HG03432 (cell line): Measurements from ENCODE around the gene FAM124A.

Experiments
- ATAC-seq: cut with Tn5 transposase; IDR thresholded peaks from one replicate; pipeline ENCODE4 v1.9.1; 2021; ENCODE audit warnings: mild to moderate bottlenecking, moderate library complexity; ENCODE audit not compliant: unreplicated experiment

Gene FAM124A

DNA sequence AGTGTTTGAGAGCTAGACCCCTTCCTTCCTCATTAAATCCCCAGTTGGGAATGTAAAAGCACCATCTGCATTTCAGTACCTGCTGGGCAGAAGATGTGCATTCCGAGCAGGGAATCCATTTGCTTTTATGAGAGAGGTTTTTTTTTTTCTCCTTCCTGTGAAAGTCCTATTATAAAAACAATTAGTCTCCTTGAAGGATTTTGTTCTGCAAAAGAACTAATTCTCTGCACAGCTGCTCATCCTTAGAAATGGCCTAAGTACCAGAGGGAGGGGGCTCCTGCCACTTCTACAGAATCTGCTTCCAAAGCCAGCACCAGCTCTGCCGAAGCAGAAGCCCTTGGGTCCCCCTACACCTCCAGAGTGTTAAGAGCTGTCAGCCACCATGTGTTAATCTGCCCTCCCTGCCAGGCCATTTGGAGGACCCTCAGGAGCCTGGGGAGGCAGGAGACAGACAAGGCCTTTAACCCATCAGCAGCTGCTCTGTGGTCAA, 80.9 kb downstream of the FAM124A start:
- ATAC-seq = no peak

DNA sequence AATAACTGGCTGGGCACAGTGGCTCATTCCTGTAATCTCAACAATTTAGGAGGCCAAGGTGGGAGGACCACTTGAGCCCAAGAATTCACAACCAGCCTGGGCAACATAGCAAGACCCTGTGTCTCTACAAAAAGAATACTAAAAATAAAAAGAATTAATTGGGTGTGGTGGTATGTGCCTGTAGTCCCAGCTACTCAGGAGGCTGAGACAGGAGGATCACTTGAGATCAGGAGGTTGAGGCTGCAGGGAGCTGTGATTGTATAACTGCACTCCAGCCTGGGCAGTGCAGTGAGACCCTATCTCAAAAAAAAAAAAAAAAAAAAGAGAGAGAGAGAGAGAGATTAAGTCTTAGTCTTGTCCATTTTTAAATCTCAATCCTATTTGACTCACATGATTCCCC, 81.7 kb downstream of the FAM124A start:
- ATAC-seq = no peak

DNA sequence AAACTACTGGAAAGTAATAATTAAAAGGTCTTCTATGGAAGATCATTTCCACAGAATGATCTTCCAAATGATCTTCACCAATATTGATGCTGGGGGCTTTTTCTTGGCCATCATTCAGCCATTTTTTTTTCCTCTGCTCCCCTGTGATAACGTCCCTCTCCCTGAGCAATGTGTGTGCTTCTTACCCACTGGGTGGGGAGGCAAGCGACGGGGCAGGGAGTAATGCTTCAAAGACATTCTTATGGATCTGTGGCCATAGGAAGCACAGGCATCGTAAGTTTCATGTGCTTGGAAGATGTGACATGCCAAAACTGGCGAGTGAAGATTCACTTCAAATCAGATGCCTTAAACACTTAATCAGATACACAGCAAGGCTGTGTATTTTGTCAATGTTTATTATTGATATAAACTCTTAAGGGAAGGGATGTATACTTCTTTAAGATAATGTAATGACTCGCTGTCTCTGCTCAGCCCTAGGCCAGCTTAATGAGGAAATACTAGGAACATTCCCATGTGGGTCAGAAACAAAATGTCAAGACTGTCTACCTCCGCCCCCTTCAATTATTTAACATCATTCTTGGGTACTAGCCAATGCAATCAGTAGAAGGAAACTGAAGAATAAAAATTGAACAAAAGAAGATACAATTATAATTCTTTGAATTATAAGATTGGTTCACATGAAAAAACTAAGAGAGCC, 83.2 kb downstream of the FAM124A start:
- no peak for ATAC-seq

DNA sequence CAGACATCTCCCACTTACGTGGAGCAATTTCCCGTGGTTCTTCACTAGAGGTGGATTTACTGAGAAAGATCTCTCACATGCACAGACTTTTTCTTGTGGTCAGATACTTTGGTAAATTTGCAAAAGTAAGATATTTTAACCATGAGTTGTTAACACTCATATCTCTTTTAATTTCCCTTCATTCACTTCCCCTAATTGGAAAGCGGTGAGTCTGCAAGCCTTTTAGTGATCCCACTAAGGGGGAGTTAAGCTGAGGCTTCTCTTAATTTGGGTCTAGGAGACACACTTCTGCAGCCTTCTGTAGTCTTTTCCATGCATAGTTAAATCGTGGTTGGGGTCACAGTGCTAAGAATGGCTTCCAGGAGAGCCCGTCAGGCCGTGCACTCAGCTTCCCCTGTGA, 86.6 kb downstream of the FAM124A start:
- ATAC-seq = no peak

- ATAC-seq = no peak
Measured at GRCh38 chr13:51311231-51311630, 89.0 kb downstream of the FAM124A start.

GRCh38 chr13:51311957-51312520, 89.8 kb downstream of the FAM124A start:
- ATAC-seq = no peak

GRCh38 chr13:51313619-51314018, 91.4 kb downstream of the FAM124A start:
- no peak for ATAC-seq

GRCh38 chr13:51317262-51317661, 95.1 kb downstream of the FAM124A start:
- ATAC-seq = no peak

GRCh38 chr13:51318015-51318414, 95.8 kb downstream of the FAM124A start:
- ATAC-seq = no peak

DNA sequence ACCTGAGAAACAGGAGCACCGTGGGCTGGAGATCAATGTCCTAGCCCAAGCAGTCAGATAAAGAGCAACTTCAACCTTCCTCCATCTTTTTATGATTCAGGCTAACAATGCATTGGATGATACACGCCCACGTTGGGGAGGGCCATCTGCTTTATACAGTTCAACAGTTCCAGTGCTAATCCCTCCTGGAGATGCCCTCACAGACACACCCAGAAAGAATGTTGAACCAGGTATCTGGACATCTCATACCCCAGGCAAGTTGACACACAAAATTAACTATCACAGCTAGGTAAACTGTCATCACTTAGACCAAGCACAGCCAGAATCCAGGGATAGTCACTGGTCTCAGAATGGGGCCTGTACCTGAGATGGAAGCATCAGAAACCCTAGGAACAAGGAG, 96.7 kb downstream of the FAM124A start:
- no peak for ATAC-seq

DNA sequence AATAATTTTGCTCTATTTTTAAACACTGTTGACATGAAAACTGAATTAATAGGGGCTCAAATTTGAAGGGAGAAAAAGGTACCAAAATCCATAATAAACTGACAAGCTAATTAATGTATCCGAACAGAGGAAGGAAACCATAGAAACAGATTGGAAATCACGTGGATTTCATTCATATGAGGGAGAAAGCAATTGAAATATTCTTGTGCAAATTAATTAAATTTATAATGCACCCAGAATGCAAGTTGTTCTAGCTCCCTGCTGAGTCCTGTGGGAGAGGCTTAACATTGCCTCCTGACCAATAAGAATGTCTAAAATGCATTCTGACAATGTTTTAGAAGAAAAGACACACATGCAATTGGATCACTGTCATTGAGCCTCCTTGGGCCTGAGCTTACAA, 99.6 kb downstream of the FAM124A start:
- no peak for ATAC-seq

DNA sequence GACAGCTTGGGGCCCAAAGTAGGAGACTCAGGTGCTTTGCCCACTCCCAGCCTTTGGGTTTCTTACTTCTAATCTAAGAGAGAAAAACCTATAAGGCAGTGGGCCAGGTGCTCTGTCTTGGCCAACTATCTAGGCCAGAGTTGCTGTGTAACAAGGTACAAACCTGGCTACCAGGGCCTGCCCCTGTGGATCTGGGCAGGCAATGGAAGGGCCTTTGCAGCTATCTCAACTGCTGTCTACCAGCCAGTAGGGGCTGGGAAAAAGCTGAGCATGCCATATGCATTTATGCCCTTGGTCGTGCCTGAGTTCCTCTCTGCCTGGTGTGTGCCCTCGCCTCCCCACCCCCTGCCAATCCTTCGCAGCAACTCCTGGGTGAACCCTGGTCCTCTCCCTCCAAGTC, 100.6 kb downstream of the FAM124A start:
- ATAC-seq = no peak

DNA sequence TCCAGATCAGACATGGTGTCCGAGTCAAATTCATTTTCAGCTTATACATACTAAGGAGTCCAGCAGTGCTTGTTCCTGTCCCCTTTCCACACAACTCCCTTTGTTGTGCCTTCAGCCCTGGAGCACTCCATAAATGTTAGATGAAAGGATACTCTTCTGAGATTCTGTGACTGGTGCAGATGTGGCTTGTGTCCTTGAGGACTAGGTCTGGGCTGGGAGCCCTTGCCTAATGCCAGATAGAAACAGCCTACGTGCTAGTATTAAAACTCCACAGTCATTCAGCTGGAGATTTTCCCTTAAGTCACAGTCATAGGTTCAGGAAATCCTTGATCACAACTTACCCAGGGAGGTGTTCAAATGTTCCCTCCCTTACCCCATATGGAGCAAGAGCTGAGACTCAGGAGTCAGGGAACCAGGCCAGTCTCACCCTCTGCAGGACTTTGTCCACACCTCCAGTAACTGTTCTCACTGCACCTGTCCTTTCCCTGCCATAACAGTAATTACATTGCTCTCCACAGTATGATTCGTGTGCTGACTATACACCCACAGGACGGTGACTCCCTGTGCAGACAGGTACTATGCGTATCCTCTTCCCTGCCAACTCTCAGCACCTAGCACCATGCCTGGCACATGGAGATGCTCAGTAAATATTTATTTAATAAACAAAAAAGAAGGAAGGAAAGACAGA, 101.8 kb downstream of the FAM124A start:
- ATAC-seq = no peak

DNA sequence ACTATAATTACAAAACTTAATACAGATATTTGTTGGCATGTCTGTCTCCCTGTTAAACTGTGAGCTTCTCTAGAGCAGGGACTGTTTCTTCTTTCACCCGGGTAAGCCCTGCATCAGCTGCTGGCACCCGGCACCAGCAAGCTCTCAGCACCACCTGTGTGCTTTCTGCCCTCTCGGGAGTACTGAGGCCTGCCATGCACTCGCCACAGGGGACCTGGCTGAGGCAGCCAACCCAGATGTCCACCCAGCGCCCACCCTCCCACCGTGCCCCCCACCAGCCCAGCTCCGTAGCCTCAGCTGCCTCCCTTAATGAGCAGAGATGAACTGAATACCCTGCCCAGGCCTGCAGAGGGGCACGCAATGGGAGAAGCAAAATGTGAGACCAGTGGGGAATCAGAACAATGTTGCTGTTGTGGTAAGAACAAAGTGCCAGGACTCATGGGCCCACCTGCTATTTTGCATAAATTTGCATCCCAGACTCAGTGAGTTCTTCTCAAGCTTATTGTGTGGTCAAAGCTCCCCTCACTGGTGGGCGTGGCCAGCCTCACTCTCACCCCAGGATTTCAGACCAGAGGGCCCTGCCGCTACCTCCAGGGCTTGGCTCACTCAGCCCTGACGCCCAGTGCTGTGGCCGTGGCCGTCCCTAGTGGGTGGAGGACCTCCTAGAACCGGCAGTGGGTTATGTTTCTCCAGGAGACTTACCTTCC, 102.7 kb downstream of the FAM124A start:
- ATAC-seq = peak; percentile 65

GRCh38 chr13:51325837-51326236, 103.6 kb downstream of the FAM124A start:
- ATAC-seq = no peak

DNA sequence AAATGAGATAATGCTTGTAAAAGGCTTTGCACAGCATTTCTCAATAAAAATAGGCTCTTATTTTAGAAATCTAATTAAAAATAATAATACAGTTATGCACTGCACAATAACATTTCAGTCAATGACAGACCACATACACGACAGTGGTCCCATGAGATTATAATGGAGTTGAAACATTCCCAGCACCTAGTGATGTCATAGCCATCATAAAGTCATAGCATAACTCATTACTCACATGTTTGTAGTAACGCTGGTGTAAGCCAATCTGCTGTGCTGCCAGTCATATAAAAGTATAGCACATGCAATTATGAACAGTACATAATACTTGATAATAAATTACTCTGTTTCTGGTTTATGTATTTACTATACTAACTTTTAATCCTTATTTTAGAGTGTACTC, 104.6 kb downstream of the FAM124A start:
- ATAC-seq = no peak

DNA sequence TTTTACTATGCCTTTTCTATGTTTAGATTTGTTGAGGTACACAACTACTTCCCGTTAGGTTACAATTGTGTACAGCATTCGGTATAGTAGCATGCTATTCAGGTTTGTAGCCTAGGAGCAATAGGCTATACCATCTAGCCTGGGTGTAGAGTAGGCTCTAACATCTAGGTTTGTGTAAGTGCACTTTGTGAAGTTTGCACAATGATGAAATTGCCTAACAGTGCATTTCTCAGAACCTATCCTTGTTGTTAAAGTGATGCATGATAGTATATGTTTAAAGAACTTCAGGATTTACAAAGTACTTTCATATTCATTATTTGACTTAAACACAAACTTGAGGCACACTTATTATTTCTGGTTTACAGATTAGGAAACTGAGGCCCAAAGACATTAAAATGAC, 105.8 kb downstream of the FAM124A start:
- ATAC-seq = no peak

DNA sequence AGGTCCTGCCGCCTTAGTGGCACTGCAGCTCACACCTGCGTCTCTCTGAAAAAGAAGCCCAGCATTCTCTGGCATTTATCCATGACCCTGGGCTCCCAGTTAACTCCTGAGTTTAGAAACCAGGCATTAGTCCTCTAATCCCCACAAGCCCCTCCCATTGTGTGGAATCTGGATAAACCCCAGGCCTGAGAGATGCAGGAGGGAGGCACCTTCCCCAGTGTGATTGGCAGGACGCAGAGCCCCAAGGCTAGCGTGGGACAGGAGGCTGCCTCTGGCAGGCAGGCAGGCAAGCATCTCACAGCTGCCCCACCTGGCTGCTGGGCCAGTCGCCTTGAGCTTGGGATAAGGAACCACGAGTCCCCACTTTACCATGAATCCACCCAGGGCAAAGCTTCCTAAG, 106.3 kb downstream of the FAM124A start:
- ATAC-seq = no peak

DNA sequence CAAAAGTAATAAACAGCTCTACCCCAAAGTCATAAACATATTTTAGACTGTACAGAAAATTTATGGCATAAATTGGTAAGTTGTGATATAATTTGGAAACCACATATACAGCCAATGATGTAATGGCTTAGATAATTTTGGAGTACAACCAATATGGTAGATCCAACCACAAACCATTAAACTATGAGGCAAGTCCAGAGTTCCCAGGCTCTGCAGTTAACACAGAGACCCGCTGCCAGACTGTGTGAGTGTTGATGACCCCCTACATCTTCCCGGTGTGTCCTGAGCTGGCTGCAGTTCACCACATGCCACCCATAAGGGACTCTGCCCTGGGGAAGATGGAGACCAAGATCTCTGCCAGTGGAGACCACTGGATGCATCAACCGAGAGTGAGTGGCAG, 107.4 kb downstream of the FAM124A start:
- ATAC-seq = no peak

- peak; percentile 66 for ATAC-seq
Measured at GRCh38 chr13:51330791-51331190, 108.6 kb downstream of the FAM124A start.

DNA sequence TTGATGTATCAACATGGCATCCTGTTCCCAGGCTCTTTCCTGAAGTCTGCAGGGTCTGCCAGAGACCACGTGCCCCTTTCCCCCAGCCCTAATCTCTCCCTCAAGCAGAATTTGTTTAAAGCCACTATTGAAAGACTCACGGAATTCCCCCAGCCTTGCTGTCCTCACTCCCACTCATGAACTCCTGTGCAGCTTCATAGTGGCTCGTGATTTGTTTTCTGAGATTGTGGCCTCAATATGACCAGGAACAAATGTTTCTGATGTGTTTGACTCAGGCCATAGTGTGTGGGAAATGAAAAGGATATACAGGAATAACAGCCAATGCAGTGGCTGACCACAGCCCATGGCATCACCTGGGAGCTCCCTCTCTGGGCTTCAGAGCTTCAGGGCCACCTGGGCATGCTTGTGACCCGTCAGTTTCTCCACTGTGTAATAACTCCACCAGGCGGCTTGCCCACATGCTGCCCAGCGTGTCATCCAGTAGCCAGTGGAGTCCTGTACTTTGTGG, 109.2 kb downstream of the FAM124A start:
- peak; percentile 58 for ATAC-seq
